NCI-H146 (cell line): ENCODE measurements around the gene SKI.

ENCODE experiments used
- DNase-seq: peaks from one replicate; lab custom pipeline; 2025; lab: John Stamatoyannopoulos, UW

Gene SKI

GRCh38 chr1:2307064-2307605, 79.0 kb downstream of the SKI start:
- no peak for DNase-seq

- DNase-seq = no peak
Measured at GRCh38 chr1:2307972-2308371, 79.9 kb downstream of the SKI start.

DNA sequence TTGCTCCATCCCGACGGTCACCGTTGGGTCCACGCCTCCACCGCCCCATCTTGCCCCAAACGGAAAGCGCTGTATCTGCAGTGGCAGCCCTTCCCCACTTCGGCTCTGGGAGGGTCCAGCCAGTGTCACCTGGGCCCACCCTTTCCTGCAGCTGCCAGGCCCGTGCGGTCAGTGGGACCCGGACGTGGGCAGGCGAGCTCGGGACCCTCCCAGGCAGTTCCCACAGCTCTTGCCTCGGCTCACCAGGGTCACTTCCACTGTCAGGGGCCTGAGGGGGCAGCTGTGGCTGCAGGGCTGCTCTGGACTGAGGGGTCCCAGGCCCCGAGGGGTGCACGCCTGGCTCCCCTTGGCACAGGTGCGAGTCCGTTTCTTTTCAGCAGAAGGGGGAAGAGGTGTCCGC, 80.7 kb downstream of the SKI start:
- no peak for DNase-seq

DNA sequence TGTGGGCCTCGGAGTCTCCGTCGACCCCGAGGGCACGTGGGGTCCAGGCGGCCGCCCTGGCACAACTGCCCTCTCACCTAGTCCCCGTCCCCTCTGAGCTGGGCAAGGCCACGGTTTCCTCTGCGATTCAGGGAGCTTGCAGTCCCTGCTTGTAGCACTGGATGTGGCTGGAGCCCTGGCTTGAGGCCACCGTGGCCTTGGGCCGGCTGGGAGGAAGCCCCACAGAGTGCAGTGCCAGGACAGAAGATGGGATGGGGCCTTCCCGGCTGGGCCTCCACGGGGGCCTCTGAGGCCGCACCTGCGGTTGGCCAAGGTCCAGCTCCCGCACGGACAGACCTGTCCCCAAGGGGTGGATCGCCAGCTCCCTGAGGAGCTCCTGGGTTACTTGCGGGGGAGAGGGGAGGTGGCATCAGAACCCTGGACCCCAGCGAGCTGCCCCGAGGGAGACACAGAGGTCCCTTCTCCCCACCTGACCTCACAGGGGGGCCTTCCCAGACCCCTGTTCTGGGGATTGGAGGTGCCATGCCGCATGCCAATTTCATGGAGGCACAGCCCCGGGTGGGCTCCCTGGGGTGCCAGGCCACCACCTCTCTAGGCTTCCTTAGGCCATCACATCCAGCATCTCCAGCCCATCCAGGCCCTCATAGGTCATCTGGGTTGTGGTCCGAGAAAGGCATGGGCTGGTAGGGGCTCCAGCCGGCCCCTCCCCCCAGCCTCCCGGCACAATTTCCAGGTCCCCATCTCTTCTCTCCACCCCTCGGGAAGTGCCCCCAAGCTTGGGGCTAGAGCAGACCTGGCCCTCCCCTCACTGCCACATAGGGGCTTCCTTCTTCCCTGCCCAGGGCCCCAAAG, 82.4 kb downstream of the SKI start:
- no peak for DNase-seq

DNA sequence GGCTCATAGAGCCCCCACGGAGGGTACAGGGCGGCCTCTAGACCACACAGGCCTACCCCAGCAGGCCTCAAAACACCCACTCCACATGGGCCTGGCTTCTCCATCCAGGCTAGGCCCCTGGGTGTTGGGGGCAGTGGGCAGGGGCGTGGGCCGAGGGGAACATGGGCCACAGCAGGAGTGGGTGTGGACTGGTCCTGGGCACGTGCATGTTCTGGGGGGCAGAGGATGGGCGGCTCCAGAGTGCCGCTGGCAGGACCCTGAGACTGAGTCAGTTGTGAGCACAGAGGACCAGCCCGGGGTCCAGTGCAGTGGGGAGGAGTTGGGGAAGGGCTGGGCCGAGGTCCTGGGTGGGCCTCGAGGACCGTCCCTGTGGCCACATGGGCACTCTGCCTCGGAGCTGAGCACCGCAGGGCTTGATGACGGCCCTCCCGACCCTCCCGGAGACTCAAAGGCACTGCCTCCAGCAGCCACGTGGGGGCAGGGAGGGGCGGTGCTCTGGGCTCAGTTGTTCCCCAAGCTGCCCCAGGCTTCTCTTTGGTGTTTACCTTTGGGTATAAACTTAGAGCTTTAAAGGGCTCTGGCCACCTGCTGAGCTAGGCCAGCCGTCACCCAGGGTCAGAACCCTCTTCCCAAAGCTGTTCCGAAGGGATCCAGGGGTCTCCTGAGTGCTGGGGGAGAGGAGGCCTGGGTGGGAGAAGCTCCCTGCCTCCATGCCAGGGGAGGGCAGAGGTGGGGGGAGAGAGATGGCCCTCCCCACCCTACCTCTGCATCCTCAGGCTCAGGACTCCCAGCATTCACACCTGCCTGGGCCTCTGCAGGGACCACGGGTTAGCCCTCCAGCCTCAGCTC, 83.3 kb downstream of the SKI start:
- DNase-seq = no peak

DNA sequence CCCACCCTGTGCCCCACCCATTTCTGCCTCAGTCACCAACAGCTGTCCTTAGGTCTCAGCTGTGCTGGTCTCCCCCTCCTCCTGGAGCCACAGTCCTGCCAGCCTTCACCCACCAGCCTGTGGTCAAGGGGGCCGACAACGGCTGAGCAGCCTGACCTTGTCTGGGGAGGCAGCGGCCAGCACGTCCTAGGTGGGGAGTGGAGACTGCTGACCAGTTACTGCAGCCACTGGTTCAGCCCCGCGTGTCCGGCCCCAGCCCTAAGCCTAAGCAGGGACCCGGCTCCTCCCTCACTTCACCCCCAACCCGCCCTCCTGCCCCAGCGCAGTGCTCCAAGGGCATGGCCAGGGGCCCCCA, 84.0 kb downstream of the SKI start:
- no peak for DNase-seq

DNA sequence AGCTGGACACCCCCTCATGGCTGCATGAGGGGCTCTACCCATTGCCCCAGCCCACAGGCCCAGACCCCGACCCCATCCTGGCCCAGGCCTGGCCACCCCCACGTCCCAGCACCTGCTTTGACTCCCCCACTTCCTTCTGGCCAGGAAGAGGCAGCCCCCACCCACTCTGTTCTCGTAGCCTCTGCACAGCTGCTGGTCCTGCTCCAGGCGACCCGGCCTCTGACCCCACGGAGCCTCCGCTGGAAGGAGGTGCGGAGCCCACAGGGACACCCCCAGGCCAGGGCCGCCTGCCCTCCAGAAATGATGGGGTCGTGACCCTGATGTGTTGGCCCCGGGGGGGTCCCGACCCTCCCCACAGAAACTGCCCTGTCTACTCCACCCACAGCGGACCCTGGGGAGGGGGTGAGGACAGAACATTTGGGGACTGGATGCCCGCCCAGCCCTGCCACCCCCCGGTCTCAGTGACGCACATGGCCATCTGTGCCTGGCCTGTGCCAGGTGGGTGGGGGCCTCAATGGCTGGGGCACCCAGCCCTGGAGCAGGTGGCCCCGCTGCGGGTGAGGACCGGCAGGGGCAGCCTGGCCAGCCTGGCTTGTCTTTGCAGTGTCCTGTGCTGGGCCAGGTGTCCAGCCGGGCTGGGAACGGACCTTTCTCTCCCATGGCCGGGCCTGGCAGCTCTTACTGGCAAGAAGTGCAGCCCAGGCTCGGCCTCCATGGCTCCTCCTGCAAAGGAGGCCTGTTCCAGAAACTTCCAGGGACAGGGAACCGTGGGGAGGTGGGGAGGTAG, 84.6 kb downstream of the SKI start:
- no peak for DNase-seq

GRCh38 chr1:2313651-2314261, 85.6 kb downstream of the SKI start:
- no peak for DNase-seq

DNA sequence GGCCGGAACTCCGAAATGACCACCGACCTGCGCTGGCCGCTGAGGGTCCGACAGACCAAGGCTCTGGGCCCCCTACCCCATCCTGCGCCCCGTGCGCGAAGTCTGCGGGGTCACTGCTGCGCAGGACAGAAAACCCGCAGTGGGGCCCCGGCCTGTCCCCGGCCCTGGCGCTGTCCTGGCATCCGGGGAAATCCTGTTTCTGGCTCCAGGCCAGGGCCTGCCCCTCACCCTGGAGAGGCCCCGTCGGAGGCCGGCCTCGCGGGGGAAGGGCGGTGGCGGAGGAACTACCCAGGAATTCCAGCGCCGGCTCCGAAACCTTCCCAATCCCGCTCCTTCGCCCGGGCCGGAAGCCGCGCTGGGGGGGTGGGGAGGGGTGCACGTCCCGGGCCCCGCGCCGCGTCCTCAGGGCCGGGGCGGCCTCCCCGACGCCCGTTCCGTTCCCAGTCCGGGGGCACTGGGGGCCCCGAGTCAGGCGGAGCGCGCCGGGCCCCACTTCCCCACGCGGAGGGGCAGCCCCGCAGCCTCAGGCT, 86.2 kb downstream of the SKI start:
- DNase-seq = no peak

- DNase-seq = peak; percentile 37
Measured at GRCh38 chr1:2314803-2315673, 86.9 kb downstream of the SKI start.

DNA sequence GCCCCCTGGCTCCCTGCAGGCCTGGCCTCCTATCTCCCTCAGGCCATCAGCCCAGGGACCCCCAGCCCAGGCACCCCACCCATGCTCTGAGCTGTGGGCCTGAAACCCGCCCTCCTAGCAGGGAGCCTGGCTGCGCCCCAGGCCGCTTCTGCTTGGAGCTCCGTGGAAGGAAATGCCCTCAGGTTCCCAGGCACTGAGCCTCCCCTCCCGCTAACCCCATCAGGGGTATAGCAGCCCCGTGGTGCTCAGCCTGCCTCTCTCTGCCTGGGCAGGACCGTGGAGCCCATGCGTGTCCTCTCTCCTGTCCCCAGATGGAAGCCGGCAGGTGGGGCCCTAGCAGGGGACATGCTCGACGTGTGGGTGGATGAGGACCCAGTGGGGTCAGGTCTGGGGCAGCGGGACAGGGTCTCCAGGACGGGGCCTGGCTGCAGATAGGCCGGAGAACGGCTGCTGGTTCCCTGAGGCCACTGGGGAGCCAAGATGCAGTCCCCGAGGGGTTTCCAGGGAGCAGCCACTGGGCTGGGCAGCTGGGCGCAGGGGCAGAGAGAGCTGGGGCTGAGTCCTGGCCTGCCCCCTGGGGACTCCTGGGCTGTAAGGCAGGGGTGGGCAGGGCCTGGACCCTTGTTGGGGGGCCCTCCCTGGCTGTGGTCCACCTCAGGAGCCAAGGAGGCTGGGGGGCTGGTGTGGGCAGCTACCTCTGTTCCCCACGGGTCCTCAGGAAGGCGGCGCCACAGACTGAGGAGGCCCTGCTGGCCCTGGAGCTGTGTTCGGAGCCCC, 87.7 kb downstream of the SKI start:
- no peak for DNase-seq

DNA sequence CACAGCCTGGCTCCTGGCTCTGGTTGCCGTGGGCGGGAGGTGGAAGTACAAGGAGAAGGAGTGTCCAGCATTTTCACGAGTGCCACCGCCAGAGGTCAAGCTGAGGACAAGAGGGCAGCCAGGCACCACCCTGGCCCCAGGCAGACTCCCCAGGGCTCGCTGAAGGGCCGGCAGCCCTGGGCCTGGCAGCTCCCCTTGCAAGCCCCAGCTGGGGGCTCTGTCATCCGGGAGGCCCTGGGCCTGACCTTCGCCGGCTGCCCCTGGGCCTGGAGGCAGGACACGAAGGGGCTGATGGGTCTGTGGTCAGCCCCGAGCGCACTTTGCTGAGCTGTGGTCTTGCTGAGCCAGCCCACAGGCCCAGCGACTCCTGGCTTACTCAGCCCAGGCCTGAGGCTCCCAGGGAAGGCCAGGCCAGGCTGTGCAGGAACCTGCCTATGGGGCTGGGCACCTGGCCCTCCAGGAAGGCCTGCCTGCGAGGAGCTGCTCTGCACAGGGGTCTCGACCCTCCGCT, 88.4 kb downstream of the SKI start:
- DNase-seq = no peak

DNA sequence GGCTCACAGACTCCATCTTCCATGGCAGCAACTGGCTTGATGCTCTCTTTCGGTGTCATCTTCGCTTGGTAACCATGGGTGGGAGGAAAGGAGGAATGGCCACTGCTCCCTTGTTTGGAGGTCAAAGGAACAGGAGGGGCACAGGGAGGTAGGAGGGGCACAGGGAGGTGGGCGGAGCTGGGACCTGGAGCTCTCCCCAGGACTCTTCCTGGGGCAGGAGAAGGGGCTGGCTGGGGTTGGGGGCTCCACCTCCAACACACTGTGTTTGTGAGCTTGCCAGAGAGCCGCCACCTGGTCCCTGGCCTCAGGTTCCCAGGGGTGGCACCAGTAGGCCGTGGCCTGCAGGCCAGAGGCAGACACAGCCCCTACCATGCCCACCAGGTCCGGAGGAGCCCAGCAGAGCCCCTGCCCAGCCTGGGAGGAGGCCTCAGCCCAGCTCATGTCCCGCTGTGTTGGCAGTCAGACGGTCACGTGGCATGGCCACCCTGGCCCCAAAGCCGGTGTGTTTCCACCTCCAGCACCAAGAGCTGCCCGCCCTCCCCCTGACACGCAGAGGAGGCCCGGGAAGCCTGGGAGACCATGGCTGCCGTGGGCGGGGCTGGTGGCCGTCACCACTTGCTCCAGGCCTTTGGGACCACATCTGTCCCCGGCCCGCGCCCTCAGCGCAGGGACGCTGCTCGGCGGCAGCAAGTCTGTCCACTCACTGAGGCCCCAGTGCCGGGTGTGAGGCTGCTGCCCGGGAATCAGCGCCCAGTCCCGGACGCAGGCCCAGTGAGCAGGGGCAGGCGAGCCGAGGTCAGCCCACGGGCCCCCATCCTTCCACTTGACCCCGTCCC, 89.3 kb downstream of the SKI start:
- DNase-seq = no peak

DNA sequence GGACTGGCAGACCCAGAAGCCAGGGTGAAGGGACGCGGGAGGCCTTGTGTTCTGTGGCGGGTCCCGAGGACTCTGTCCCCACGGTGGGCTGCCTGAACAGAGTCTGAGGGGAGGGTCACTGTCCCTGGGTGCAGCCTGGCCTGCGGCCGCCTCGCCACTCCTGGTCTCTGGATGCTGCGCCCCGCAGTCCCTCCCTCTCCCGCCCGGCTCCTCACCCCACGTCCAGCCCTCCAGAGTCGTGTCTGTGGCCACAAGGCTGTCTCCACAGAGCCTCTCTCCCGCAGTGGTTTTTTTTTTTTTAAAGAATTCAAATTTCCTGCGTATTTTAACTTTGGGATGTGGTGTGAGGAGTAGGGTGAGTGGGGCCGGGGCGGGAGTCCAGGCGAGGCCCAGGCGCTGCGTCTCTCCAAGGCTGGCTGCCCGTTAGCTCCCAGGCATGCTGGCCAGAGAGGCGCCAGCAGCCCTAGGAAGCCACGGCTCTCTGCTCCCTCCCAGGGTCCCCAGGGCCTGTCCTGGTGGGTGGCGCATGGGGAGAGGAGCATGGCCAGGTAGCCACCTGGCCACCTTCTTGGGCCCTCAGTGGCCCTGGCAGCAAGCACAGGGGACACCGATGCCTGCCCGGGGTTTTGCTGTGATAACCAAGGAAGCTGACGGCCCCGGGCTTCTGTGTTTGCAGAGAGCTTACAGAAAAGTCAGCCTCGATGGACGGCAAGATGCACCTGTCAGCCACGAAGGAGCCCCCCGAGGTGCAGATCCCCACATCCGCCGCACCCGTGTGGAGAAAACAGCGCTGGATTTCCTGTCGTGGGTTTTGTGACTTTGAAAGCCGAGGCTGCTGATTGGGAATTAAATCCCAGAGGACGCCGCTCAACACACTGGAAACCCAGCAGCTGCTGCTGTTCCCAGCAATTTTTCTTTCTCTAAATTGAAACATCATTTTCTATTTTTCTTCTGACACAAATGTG, 90.5 kb downstream of the SKI start:
- no peak for DNase-seq

- no peak for DNase-seq
Measured at GRCh38 chr1:2319291-2319690, 91.2 kb downstream of the SKI start.

DNA sequence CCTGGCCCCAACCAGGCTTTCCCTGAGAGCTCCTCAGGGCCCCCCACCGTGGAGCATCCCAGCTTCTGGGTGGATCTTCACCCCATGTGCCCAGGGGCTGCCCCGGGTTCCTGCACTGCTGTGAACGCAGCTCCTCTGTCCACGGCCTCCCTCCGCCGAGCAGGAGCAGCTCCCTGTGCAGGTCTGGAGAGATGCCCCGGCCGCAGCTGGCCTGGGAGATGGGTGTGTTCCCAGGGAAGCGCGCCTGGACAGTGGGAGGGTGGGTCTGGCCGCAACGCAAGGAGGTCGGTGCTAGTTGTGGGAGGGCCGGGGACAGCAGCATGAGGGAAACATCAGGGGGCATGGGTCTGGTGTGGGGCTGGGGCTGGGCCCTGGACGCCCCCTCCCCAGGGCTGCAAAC, 91.9 kb downstream of the SKI start:
- DNase-seq = no peak
